Panc1 (cell line): ENCODE results near the gene ZNF396.

Experiments
- POLR2AphosphoS5 ChIP-seq: IDR thresholded peaks from 2 replicates; pipeline ENCODE4 v1.6.1; 2012; ENCODE audit warnings: mild to moderate bottlenecking, low read depth, low read length, moderate library complexity
- TCF7L2 ChIP-seq: IDR thresholded peaks from 2 replicates; pipeline ENCODE4 v1.6.1; 2011; ENCODE audit warnings: mild to moderate bottlenecking, low read depth, low read length, inconsistent platforms
- TF ChIP-seq, protein P1 (sequence below): fragments of 450-650 bp; IDR thresholded peaks from 2 replicates; pipeline ENCODE4 v1.5.1; 2017; ENCODE audit warnings: mild to moderate bottlenecking
- TF ChIP-seq, protein P2 (sequence below), 2 experiments: IDR thresholded peaks; 2 replicates each; pipeline ENCODE4 v1.6.1; 2011 to 2012; ENCODE audit warnings: low read depth in 2 of 2, control low read depth in 1 of 2, low read length in 1 of 2, mild to moderate bottlenecking in 1 of 2, moderate library complexity in 1 of 2; ENCODE audit not compliant: insufficient read depth in 1 of 2

DNA sequence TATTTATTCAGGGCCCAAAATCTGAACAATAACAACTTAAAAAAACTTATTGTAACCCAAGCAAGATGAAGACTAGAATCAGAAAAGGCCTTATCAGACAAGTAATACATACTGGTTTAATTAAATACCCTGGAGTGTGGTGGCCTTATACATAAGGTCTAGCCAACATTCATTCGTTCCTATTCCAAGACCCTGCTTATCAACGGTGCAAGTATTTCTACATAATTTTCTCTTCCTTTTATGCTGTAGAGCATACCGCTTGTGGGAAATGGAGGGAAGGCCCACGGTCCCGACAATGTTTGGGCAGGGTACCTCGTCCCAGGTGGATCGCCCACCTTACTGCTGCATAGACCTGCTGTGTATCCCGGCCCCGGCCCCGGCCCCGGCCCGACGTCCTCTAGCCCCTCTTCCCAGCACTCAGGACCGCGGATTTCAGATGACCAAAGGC is 33.6 kb downstream of the ZNF396 start:
- TF ChIP-seq, protein P1, sequence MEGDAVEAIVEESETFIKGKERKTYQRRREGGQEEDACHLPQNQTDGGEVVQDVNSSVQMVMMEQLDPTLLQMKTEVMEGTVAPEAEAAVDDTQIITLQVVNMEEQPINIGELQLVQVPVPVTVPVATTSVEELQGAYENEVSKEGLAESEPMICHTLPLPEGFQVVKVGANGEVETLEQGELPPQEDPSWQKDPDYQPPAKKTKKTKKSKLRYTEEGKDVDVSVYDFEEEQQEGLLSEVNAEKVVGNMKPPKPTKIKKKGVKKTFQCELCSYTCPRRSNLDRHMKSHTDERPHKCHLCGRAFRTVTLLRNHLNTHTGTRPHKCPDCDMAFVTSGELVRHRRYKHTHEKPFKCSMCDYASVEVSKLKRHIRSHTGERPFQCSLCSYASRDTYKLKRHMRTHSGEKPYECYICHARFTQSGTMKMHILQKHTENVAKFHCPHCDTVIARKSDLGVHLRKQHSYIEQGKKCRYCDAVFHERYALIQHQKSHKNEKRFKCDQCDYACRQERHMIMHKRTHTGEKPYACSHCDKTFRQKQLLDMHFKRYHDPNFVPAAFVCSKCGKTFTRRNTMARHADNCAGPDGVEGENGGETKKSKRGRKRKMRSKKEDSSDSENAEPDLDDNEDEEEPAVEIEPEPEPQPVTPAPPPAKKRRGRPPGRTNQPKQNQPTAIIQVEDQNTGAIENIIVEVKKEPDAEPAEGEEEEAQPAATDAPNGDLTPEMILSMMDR: no peak
- TF ChIP-seq, protein P2, sequence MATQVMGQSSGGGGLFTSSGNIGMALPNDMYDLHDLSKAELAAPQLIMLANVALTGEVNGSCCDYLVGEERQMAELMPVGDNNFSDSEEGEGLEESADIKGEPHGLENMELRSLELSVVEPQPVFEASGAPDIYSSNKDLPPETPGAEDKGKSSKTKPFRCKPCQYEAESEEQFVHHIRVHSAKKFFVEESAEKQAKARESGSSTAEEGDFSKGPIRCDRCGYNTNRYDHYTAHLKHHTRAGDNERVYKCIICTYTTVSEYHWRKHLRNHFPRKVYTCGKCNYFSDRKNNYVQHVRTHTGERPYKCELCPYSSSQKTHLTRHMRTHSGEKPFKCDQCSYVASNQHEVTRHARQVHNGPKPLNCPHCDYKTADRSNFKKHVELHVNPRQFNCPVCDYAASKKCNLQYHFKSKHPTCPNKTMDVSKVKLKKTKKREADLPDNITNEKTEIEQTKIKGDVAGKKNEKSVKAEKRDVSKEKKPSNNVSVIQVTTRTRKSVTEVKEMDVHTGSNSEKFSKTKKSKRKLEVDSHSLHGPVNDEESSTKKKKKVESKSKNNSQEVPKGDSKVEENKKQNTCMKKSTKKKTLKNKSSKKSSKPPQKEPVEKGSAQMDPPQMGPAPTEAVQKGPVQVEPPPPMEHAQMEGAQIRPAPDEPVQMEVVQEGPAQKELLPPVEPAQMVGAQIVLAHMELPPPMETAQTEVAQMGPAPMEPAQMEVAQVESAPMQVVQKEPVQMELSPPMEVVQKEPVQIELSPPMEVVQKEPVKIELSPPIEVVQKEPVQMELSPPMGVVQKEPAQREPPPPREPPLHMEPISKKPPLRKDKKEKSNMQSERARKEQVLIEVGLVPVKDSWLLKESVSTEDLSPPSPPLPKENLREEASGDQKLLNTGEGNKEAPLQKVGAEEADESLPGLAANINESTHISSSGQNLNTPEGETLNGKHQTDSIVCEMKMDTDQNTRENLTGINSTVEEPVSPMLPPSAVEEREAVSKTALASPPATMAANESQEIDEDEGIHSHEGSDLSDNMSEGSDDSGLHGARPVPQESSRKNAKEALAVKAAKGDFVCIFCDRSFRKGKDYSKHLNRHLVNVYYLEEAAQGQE (IDR thresholded peaks at IDR 0.05; ENCODE audit: insufficient read depth in 1 of 2, low read depth in 2 of 2, low read length in 1 of 2): no peak
- TF ChIP-seq POLR2AphosphoS5 (no peak), TCF7L2 (no peak)
